HEK293 (cell line): Measurements from ENCODE around the gene KIF19.
A peak's percentile ranks its signal among the peaks of the same experiment; 100 is the strongest.

Experiments
- CTCF ChIA-PET: fragments of 350-600 bp; formaldehyde crosslinking; extraction: SDS; loops from one replicate; lab custom pipeline; 2021; ENCODE audit warnings: antibody characterized with exemption; lab: Yijun Ruan, JAX
- POLR2A ChIA-PET: fragments of 300-600 bp; formaldehyde crosslinking; extraction: SDS; loops from one replicate; lab custom pipeline; 2020; ENCODE audit warnings: antibody characterized with exemption, inconsistent platforms; lab: Yijun Ruan, JAX
- H3K27ac ChIP-seq: fragments of 200-500 bp; sonication (Bioruptor generic); 2 replicates; pipeline ENCODE4 v1.5.1; 2014; ENCODE audit warnings: low read depth, low read length, control low read depth, inconsistent platforms; ENCODE audit errors: extremely low read depth
- H3K36me3 ChIP-seq, 2 experiments: fragments of 200-500 bp in 1 of 2; sonication (Bioruptor generic) in 1 of 2; 1 replicate in 1 of 2; 2 replicates in 1 of 2; pipeline ENCODE4 v1.5.1; 2014 to 2017; ENCODE audit warnings: inconsistent platforms in 2 of 2, low read length in 2 of 2; ENCODE audit not compliant: control insufficient read depth in 2 of 2, insufficient read depth in 1 of 2
- H3K4me1 ChIP-seq: fragments of 200-500 bp; sonication (Bioruptor generic); 2 replicates; pipeline ENCODE4 v1.5.1; 2014; ENCODE audit warnings: mild to moderate bottlenecking, low read length, inconsistent platforms; ENCODE audit not compliant: control insufficient read depth, insufficient read depth
- H3K4me3 ChIP-seq: 2 replicates; pipeline ENCODE4 v1.5.1; 2011; ENCODE audit warnings: low read depth, mild to moderate bottlenecking, control low read depth, low read length, moderate library complexity
- H3K9me3 ChIP-seq: fragments of 200-500 bp; sonication (Bioruptor generic); 2 replicates; pipeline ENCODE4 v1.5.1; 2014; ENCODE audit warnings: low read depth, low read length, inconsistent platforms; ENCODE audit not compliant: control insufficient read depth, insufficient read depth
- BCL11A ChIP-seq: fragments of 450-650 bp; formaldehyde crosslinking; IDR thresholded peaks from 2 replicates; pipeline ENCODE4 v1.5.1; 2016; ENCODE audit warnings: low read depth, missing biosample characterization, missing genetic modification characterization
- HOXA7 ChIP-seq: sonication (generic); formaldehyde crosslinking; IDR thresholded peaks from 2 replicates; pipeline ENCODE4 v1.8.1; 2022; ENCODE audit warnings: missing genetic modification reagents, borderline replicate concordance
- KLF10 ChIP-seq: fragments of 450-650 bp; IDR thresholded peaks from 2 replicates; pipeline ENCODE4 v1.5.1; 2018; ENCODE audit warnings: missing biosample characterization, mild to moderate bottlenecking, missing genetic modification characterization
- PRDM10 ChIP-seq: fragments of 450-650 bp; formaldehyde crosslinking; IDR thresholded peaks from 2 replicates; pipeline ENCODE4 v1.5.1; 2016; ENCODE audit warnings: missing biosample characterization, missing genetic modification characterization
- PRDM6 ChIP-seq: fragments of 450-650 bp; formaldehyde crosslinking; IDR thresholded peaks from 2 replicates; pipeline ENCODE4 v1.5.1; 2017; ENCODE audit warnings: missing biosample characterization, missing genetic modification characterization
- ZBTB1 ChIP-seq: fragments of 450-650 bp; formaldehyde crosslinking; IDR thresholded peaks from 2 replicates; pipeline ENCODE4 v1.5.1; 2016; ENCODE audit warnings: missing biosample characterization, missing genetic modification characterization
- ZBTB10 ChIP-seq: fragments of 450-650 bp; formaldehyde crosslinking; IDR thresholded peaks from 2 replicates; pipeline ENCODE4 v1.5.1; 2016; ENCODE audit warnings: missing biosample characterization, missing genetic modification characterization
- ZBTB17 ChIP-seq: fragments of 450-650 bp; formaldehyde crosslinking; IDR thresholded peaks from 2 replicates; pipeline ENCODE4 v1.5.1; 2016; ENCODE audit warnings: missing biosample characterization, missing genetic modification characterization
- ZBTB21 ChIP-seq: fragments of 450-650 bp; formaldehyde crosslinking; IDR thresholded peaks from 2 replicates; pipeline ENCODE4 v1.5.1; 2017; ENCODE audit warnings: missing biosample characterization, missing genetic modification characterization
- ZFP41 ChIP-seq: fragments of 450-650 bp; formaldehyde crosslinking; IDR thresholded peaks from 2 replicates; pipeline ENCODE4 v1.5.1; 2016; ENCODE audit warnings: missing biosample characterization, missing genetic modification characterization, borderline replicate concordance
- ZNF140 ChIP-seq: fragments of 450-650 bp; formaldehyde crosslinking; IDR thresholded peaks from 2 replicates; pipeline ENCODE4 v1.5.1; 2016; ENCODE audit warnings: missing biosample characterization, missing genetic modification characterization
- ZNF169 ChIP-seq: fragments of 450-650 bp; formaldehyde crosslinking; IDR thresholded peaks from 2 replicates; pipeline ENCODE4 v1.5.1; 2016; ENCODE audit warnings: missing biosample characterization, missing genetic modification characterization
- ZNF19 ChIP-seq: fragments of 450-650 bp; formaldehyde crosslinking; IDR thresholded peaks from 2 replicates; pipeline ENCODE4; 2016; ENCODE audit warnings: missing biosample characterization, missing genetic modification characterization, low read depth
- ZNF214 ChIP-seq: fragments of 450-650 bp; formaldehyde crosslinking; IDR thresholded peaks from 2 replicates; pipeline ENCODE4 v1.5.1; 2017; ENCODE audit warnings: missing biosample characterization, mild to moderate bottlenecking, missing genetic modification characterization, borderline replicate concordance
- ZNF335 ChIP-seq: fragments of 450-650 bp; formaldehyde crosslinking; conservative IDR thresholded peaks from 2 replicates; pipeline ENCODE4 v1.5.1; 2016; ENCODE audit warnings: missing biosample characterization, missing genetic modification characterization
- ZNF354C ChIP-seq: fragments of 450-650 bp; formaldehyde crosslinking; IDR thresholded peaks from 2 replicates; pipeline ENCODE4 v1.5.1; 2016; ENCODE audit warnings: missing biosample characterization, missing genetic modification characterization, low read depth, borderline replicate concordance
- ZNF366 ChIP-seq: fragments of 450-650 bp; formaldehyde crosslinking; conservative IDR thresholded peaks from 2 replicates; pipeline ENCODE4 v1.5.1; 2016; ENCODE audit warnings: missing biosample characterization, missing genetic modification characterization
- ZNF391 ChIP-seq: fragments of 450-650 bp; formaldehyde crosslinking; IDR thresholded peaks from 2 replicates; pipeline ENCODE4 v1.5.1; 2016; ENCODE audit warnings: low read depth, missing biosample characterization, missing genetic modification characterization, borderline replicate concordance
- ZNF426 ChIP-seq: fragments of 450-650 bp; formaldehyde crosslinking; IDR thresholded peaks from 2 replicates; pipeline ENCODE4 v1.5.1; 2017; ENCODE audit warnings: missing biosample characterization, missing genetic modification characterization, mild to moderate bottlenecking, inconsistent platforms, moderate library complexity
- ZNF555 ChIP-seq: fragments of 450-650 bp; formaldehyde crosslinking; conservative IDR thresholded peaks from 2 replicates; pipeline ENCODE4 v1.5.1; 2017; ENCODE audit warnings: missing biosample characterization, mild to moderate bottlenecking, missing genetic modification characterization, inconsistent platforms
- ZNF585B ChIP-seq: fragments of 450-650 bp; formaldehyde crosslinking; IDR thresholded peaks from 2 replicates; pipeline ENCODE4 v1.5.1; 2016; ENCODE audit warnings: missing biosample characterization, missing genetic modification characterization
- ZNF660 ChIP-seq: fragments of 450-650 bp; IDR thresholded peaks from 2 replicates; pipeline ENCODE4 v1.5.1; 2018; ENCODE audit warnings: missing biosample characterization, mild to moderate bottlenecking, missing genetic modification characterization
- ZNF692 ChIP-seq: fragments of 450-650 bp; formaldehyde crosslinking; IDR thresholded peaks from 2 replicates; pipeline ENCODE4 v1.5.1; 2016; ENCODE audit warnings: missing biosample characterization, missing genetic modification characterization
- ZNF747 ChIP-seq: fragments of 450-650 bp; formaldehyde crosslinking; IDR thresholded peaks from 2 replicates; pipeline ENCODE4 v1.5.1; 2016; ENCODE audit warnings: missing biosample characterization, missing genetic modification characterization

Gene KIF19

GRCh38 chr17:74369665-74370490 lies 43.9 kb downstream of the KIF19 start (continued):
- TF ChIP-seq PRDM10 (tag by site-specific recombination), result peak; percentile 74
- TF ChIP-seq ZBTB1, result no peak
- TF ChIP-seq, all 188 proteins: peak for 3

- Histone ChIP-seq H3K27ac (no peak overlapping the region), H3K4me3 (no peak overlapping the region), H3K36me3 (no peaks in the 10 kb centered on the region), H3K9me3 (no peaks in the 10 kb centered on the region), H3K4me1 (no peaks in the 10 kb centered on the region)
- POLR2A ChIA-PET, result no interaction called here
- no peak for TF ChIP-seq ZNF391 (tag by site-specific recombination)
- TF ChIP-seq ZNF585B, result no peak
- TF ChIP-seq ZNF366 (tag by site-specific recombination), result no peak
- TF ChIP-seq ZNF19, result no peak
- TF ChIP-seq HOXA7 (CRISPR knock-in tag), result no peak
- no peak for TF ChIP-seq ZBTB10 (tag by site-specific recombination)
- no peak for TF ChIP-seq PRDM6
- no peak for TF ChIP-seq ZNF354C (tag by site-specific recombination)
- CTCF ChIA-PET, result interaction anchor here (0.5 to 4.9 kb wide), 4 partner anchors 8 to 493 kb away, joined by 3 to 101 read pairs (median 4); no protein-coding TSS in a partner anchor
Observed at GRCh38 chr17:74371653-74372147, 45.7 kb downstream of the KIF19 start.

GRCh38 chr17:74372426-74372825 lies 46.4 kb downstream of the KIF19 start:
- no peak for TF ChIP-seq ZNF140 (tag by site-specific recombination)
- TF ChIP-seq ZBTB21 (tag by site-specific recombination), result no peak
- TF ChIP-seq ZNF335 (tag by site-specific recombination), result no peak
- TF ChIP-seq ZNF555 (tag by site-specific recombination), result no peak
- no peak for TF ChIP-seq ZNF692
- TF ChIP-seq ZFP41 (tag by site-specific recombination), result no peak
- no peak for TF ChIP-seq ZNF214
- TF ChIP-seq ZBTB17 (tag by site-specific recombination), result no peak
- TF ChIP-seq ZNF426, result no peak
- no peak for TF ChIP-seq BCL11A (tag by site-specific recombination)
- no peak for TF ChIP-seq ZNF660 (tag by site-specific recombination)
- no peak for TF ChIP-seq ZNF169 (tag by site-specific recombination)
- no peak for TF ChIP-seq KLF10 (tag by site-specific recombination)
- no peak for TF ChIP-seq ZNF747 (tag by site-specific recombination)
- Histone ChIP-seq H3K36me3 (no peaks in the 10 kb centered on the region), H3K27ac (no peak overlapping the region), H3K4me3 (no peak overlapping the region), H3K9me3 (no peaks in the 10 kb centered on the region), H3K4me1 (no peaks in the 10 kb centered on the region)
- POLR2A ChIA-PET, result no interaction called here
- CTCF ChIA-PET, result interaction anchor here (0.5 to 15.0 kb wide), 3 partner anchors 69 to 492 kb away, joined by 3 to 453 read pairs (median 4); no protein-coding TSS in a partner anchor
